ENCODE results near the gene VRK2. TPM values are rescaled to one million over a fixed set of nuclear protein-coding genes. Genes with fewer than 3 reads are reported as not detected.
A peak's percentile ranks its signal among the peaks of the same experiment; 100 is the strongest.

Gene VRK2
- total RNA-seq, 1 experiment from 2014 or later: 20.1 TPM

GRCh38 chr2:58206785-58207184 lies 160.2 kb downstream of the VRK2 start (continued):
- TF ChIP-seq TEAD1 (CRISPR knock-in tag; IDR thresholded peaks at IDR 0.05) (no peak), FOXK1 (CRISPR knock-in tag; IDR thresholded peaks at IDR 0.05) (no peak)

DNA sequence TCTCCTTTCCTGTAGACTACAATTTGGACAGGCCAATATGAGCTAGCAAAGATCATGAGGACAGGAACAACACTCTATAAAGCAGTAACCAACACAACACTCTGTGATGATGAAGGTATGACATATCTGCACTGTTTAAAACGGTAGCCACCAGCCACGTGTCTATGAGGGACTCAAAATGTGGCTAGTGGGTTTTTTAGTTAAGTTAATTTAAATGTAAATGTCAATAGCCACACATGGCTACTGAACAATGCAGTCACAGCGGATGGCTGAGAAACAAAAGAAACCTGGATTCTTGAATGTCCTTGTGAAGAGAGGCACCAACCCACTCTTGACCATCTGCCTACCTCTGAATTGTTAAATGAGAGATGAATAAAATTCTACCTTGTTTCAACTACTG lies 160.6 kb downstream of the VRK2 start:
- peaks cover 26% of the 10 kb centered on the region for H3K9me3 Mint-ChIP-seq
- peak; percentile 95 for ATAC-seq
- H3K36me3 Mint-ChIP-seq: peaks cover 36% of the 10 kb centered on the region
- ChIA-PET CTCF (interaction anchor here (0.6 to 1.5 kb wide), 2 partner anchors 95 to 346 kb away, joined by 3 read pairs; no protein-coding TSS in a partner anchor), POLR2A (interaction anchor here (1.1 kb wide), 1 partner anchor 12 kb away, joined by 3 read pairs; no protein-coding TSS in a partner anchor)
- no peaks in the 10 kb centered on the region for H3K27me3 Mint-ChIP-seq (ENCODE audit: low read depth)
- H3K4me1 Mint-ChIP-seq: peaks cover 33% of the 10 kb centered on the region
- H3K27ac Mint-ChIP-seq: peak overlapping the region; percentile 72
- peak; percentile 68; the same call in 1 of the 2 replicates for TF ChIP-seq ZNF532 (CRISPR knock-in tag; IDR thresholded peaks at IDR 0.05; ENCODE audit: borderline replicate concordance)
- TF ChIP-seq ZNF219 (CRISPR knock-in tag; IDR thresholded peaks at IDR 0.05; ENCODE audit: borderline replicate concordance): no peak
- DNase-seq (ENCODE audit: low spot score): no peak
- H3K4me3 Mint-ChIP-seq: no peak overlapping the region

Other genes starting within 250 kb of the VRK2 start
- 38.8 to 44.4 TPM (median 41.5 TPM) in 3 replicates for gene FANCL, start 194.5 kb downstream of the VRK2 start, total RNA-seq (2021)